GM12878 (cell line): Measurements from ENCODE around the gene CRTC1. TPM values are rescaled to one million over a fixed set of nuclear protein-coding genes. Genes with fewer than 3 reads are reported as not detected.

Source experiments
- ATAC-seq: fragments of 200-7000 bp; cut with Tn5 transposase; 3 replicates; pipeline ENCODE4 v1.9.1; 2020; ENCODE audit warnings: mild to moderate bottlenecking, moderate library complexity
- BruUV-seq: library from RNA; stranded (reverse); fragments of 400-500 nt; replicated peaks from 2 replicates; lab custom pipeline; 2021; lab: Mats Ljungman, UMichigan
- CTCF ChIA-PET: fragments of 300-600 bp; sonication (Branson Sonifier 250); formaldehyde crosslinking; extraction: SDS; loops from one replicate; lab custom pipeline; 2021; ENCODE audit warnings: inconsistent platforms; lab: Yijun Ruan, JAX
- POLR2A ChIA-PET: fragments of 350-600 bp; formaldehyde crosslinking; extraction: SDS; loops from one replicate; lab custom pipeline; 2021; ENCODE audit warnings: inconsistent platforms; lab: Charles Lee
- RAD21 ChIA-PET: fragments of 300-600 bp; sonication (Branson Sonifier 250); formaldehyde crosslinking; loops from one replicate; lab custom pipeline; 2023; ENCODE audit warnings: antibody characterized with exemption; ENCODE audit not compliant: unreplicated experiment; lab: Charles Lee
- SMC1A ChIA-PET: fragments of 300-600 bp; sonication (Branson Sonifier 250); formaldehyde crosslinking; loops from one replicate; lab custom pipeline; 2023; ENCODE audit not compliant: unreplicated experiment, uncharacterized antibody; lab: Charles Lee
- DNase-seq: peaks from one replicate; pipeline ENCODE4 v3.0.0-alpha.2; 2011; ENCODE audit warnings: low read depth, low spot score
- FAIRE-seq: peaks from 3 replicates; lab custom pipeline; 2011; peaks lifted over from hg19 to GRCh38; lab: Jason Lieb, UNC
- H2AFZ ChIP-seq: 2 replicates; pipeline ENCODE4 v1.6.0; 2011; ENCODE audit warnings: low read depth, low read length, control low read depth; ENCODE audit not compliant: control insufficient read depth
- H3K27ac ChIP-seq: 2 replicates; pipeline ENCODE4 v1.5.1; 2011; ENCODE audit warnings: control low read depth; ENCODE audit not compliant: control insufficient read depth, insufficient read depth
- H3K27me3 ChIP-seq, 2 experiments: replicated peaks in 1 of 2; 2 replicates each; pipeline versions ENCODE4 v1.6.0 to v1.6.1; 2011; ENCODE audit warnings: low read length in 1 of 2; ENCODE audit not compliant: control insufficient read depth in 2 of 2, insufficient read depth in 2 of 2
- H3K36me3 ChIP-seq, 2 experiments: 2 replicates each; pipeline ENCODE4 v1.5.1; 2011; ENCODE audit warnings: low read length in 1 of 2; ENCODE audit not compliant: control insufficient read depth in 2 of 2, insufficient read depth in 2 of 2
- H3K4me1 ChIP-seq: 2 replicates; pipeline ENCODE4 v1.6.1; 2011; ENCODE audit warnings: mild to moderate bottlenecking, low read length, moderate library complexity, mixed read lengths; ENCODE audit not compliant: control insufficient read depth, insufficient read depth
- H3K4me2 ChIP-seq: 2 replicates; pipeline ENCODE4 v1.6.0; 2011; ENCODE audit warnings: control low read depth; ENCODE audit not compliant: control insufficient read depth, insufficient read depth
- H3K4me3 ChIP-seq: fragments of 200-600 bp; sonication (generic); 2 replicates; pipeline ENCODE4 v1.5.1; 2016
- H3K79me2 ChIP-seq: 2 replicates; pipeline ENCODE4 v1.6.0; 2011; ENCODE audit warnings: low read length; ENCODE audit not compliant: control insufficient read depth, insufficient read depth
- H3K9ac ChIP-seq: 2 replicates; pipeline ENCODE4 v1.8.0; 2011; ENCODE audit warnings: low read length, control low read depth, mixed read lengths; ENCODE audit not compliant: control insufficient read depth, insufficient read depth
- H3K9me3 ChIP-seq: replicated peaks from 3 replicates; pipeline ENCODE4 v1.5.1; 2011; ENCODE audit warnings: mild to moderate bottlenecking, low read length; ENCODE audit not compliant: control insufficient read depth, insufficient read depth
- H4K20me1 ChIP-seq: 2 replicates; pipeline ENCODE4 v1.6.0; 2011; ENCODE audit not compliant: control insufficient read depth, insufficient read depth
- FOXK2 ChIP-seq: fragments of 450-650 bp; IDR thresholded peaks from 2 replicates; pipeline ENCODE4 v1.6.1; 2017; ENCODE audit warnings: mild to moderate bottlenecking, moderate library complexity
- GABPA ChIP-seq: IDR thresholded peaks from 2 replicates; pipeline ENCODE4 v1.6.1; 2014; ENCODE audit warnings: antibody characterized with exemption, low read depth, mild to moderate bottlenecking, inconsistent platforms
- HDGF ChIP-seq: fragments of 450-650 bp; IDR thresholded peaks from 2 replicates; pipeline ENCODE4 v1.6.1; 2016; ENCODE audit warnings: antibody characterized with exemption
- IKZF1 ChIP-seq: fragments of 450-650 bp; conservative IDR thresholded peaks from 2 replicates; pipeline ENCODE4 v1.6.1; 2017; ENCODE audit warnings: antibody characterized with exemption, mild to moderate bottlenecking
- MXI1 ChIP-seq: fragments of 150-350 bp; IDR thresholded peaks from 2 replicates; pipeline ENCODE4 v1.6.1; 2011; ENCODE audit warnings: low read depth, mild to moderate bottlenecking, inconsistent platforms, low read length, improper control_type of control experiment
- NBN ChIP-seq: fragments of 450-650 bp; IDR thresholded peaks from 2 replicates; pipeline ENCODE4 v1.6.1; 2016
- NKRF ChIP-seq: fragments of 450-650 bp; conservative IDR thresholded peaks from 2 replicates; pipeline ENCODE4 v1.6.1; 2017; ENCODE audit warnings: mild to moderate bottlenecking, moderate library complexity
- NR2C1 ChIP-seq: fragments of 450-650 bp; IDR thresholded peaks from 2 replicates; pipeline ENCODE4 v1.6.1; 2017; ENCODE audit warnings: antibody characterized with exemption, mild to moderate bottlenecking, moderate library complexity
- POU2F2 ChIP-seq: IDR thresholded peaks from 3 replicates; pipeline ENCODE4 v1.6.1; 2011; ENCODE audit warnings: low read depth, mild to moderate bottlenecking, low read length, borderline replicate concordance
- RAD21 ChIP-seq: IDR thresholded peaks from 2 replicates; pipeline ENCODE4 v1.6.1; 2011; ENCODE audit warnings: mild to moderate bottlenecking, low read depth, low read length, moderate library complexity; ENCODE audit not compliant: insufficient read depth
- RB1 ChIP-seq: fragments of 450-650 bp; formaldehyde crosslinking; IDR thresholded peaks from 2 replicates; pipeline ENCODE4 v1.6.1; 2017; ENCODE audit warnings: mild to moderate bottlenecking, borderline replicate concordance
- SUZ12 ChIP-seq: fragments of 200-600 bp; sonication (generic); IDR thresholded peaks from one replicate; pipeline ENCODE4 v1.6.1; 2018; ENCODE audit warnings: antibody characterized with exemption, mild to moderate bottlenecking; ENCODE audit not compliant: unreplicated experiment
- WRNIP1 ChIP-seq: IDR thresholded peaks from 2 replicates; pipeline ENCODE4 v1.6.1; 2011; ENCODE audit warnings: low read depth, low read length, improper control_type of control experiment, borderline replicate concordance
- ZBED1 ChIP-seq: IDR thresholded peaks from 2 replicates; pipeline ENCODE4 v1.6.1; 2016; ENCODE audit warnings: borderline replicate concordance
- ZNF274 ChIP-seq: IDR thresholded peaks from one replicate; pipeline ENCODE4 v1.8.0; 2011; ENCODE audit not compliant: insufficient read length, insufficient read depth
- WGBS: methylation state at CpG from one replicate; pipeline ENCODE4 v1.1.6; 2016; ENCODE audit warnings: low lambda C conversion rate; ENCODE audit not compliant: insufficient replicate concordance, insufficient coverage; ENCODE audit errors: missing lambda C conversion rate; 5-methylcytosine and 5-hydroxymethylcytosine counted together
- in situ Hi-C: fragments of 300-500 bp; cut with MboI; formaldehyde crosslinking; loops from 9 replicates; pipeline ENCODE4 v1.14.3; 2018; ENCODE audit warnings: mixed read lengths
- intact Hi-C: fragments of 100-400 bp; cut with micrococcal nuclease; formaldehyde crosslinking; loops from one replicate; pipeline ENCODE4 v1.14.2; 2022; ENCODE audit not compliant: unreplicated experiment
- polyA plus RNA-seq, 11 experiments: library from polyadenylated mRNA; depleted of rRNA in 4 of 11; unstranded in 6 of 11; stranded (reverse) in 5 of 11; fragments of >200 nt; fragmentation: Nextera tagmentation in 4 of 11; fragmentation: Illumina TruSeq in 1 of 11; extraction: Ambion mirVana in 4 of 11; extraction: Trizol in 1 of 11; gene quantifications; 1 replicate in 1 of 11; 2 replicates in 10 of 11; pipeline versions ENCODE4 v1.2.1 to v1.2.3, GENCODE V29; 2011 to 2016; ENCODE audit warnings: inconsistent platforms in 2 of 11, missing spikeins in 2 of 11, low read depth in 1 of 11
- total RNA-seq, 4 experiments: library from RNA; depleted of rRNA in 3 of 4; stranded (reverse); fragments of >200 nt in 3 of 4; fragmentation: Illumina TruSeq in 1 of 4; extraction: Trizol in 1 of 4; gene quantifications; 2 replicates each; pipeline versions ENCODE4 v1.2.1 to v1.2.3, GENCODE V29; 2013 to 2021
- TF ChIP-seq, protein P1 (sequence below): IDR thresholded peaks from 2 replicates; pipeline ENCODE4 v1.6.1; 2012; ENCODE audit warnings: low read length, inconsistent platforms
- TF ChIP-seq, protein P2 (sequence below): fragments of 150-350 bp; IDR thresholded peaks from 2 replicates; pipeline ENCODE4 v1.6.1; 2014; ENCODE audit warnings: mild to moderate bottlenecking, low read depth, low read length
- TF ChIP-seq, protein P3 (sequence below): fragments of 450-650 bp; formaldehyde crosslinking; IDR thresholded peaks from 2 replicates; pipeline ENCODE4 v1.4.0; 2022; ENCODE audit warnings: mild to moderate bottlenecking, moderate library complexity

The CRTC1 gene
- total and polyA plus RNA-seq, 10 of the 15 experiments (the other 5 are each of a cell fraction or from before 2014, with no cell fraction given): 0.02 to 4.6 (median 1.1) TPM; not detected in 1

- TF ChIP-seq, protein P1, sequence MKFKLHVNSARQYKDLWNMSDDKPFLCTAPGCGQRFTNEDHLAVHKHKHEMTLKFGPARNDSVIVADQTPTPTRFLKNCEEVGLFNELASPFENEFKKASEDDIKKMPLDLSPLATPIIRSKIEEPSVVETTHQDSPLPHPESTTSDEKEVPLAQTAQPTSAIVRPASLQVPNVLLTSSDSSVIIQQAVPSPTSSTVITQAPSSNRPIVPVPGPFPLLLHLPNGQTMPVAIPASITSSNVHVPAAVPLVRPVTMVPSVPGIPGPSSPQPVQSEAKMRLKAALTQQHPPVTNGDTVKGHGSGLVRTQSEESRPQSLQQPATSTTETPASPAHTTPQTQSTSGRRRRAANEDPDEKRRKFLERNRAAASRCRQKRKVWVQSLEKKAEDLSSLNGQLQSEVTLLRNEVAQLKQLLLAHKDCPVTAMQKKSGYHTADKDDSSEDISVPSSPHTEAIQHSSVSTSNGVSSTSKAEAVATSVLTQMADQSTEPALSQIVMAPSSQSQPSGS: no peak
- TF ChIP-seq RAD21 (no peak), SUZ12 (no peak), ZNF274 (no peak), RB1 (no peak), FOXK2 (no peak)
Observed at GRCh38 chr19:18711893-18712292, 28.4 kb downstream of the CRTC1 start (continued).

GRCh38 chr19:18712981-18713380, 29.5 kb downstream of the CRTC1 start:
- no peak overlapping the region for H2AFZ ChIP-seq
- CTCF ChIA-PET: interaction anchor here (0.8 kb wide), 1 partner anchor 96 kb away, joined by 3 read pairs; no protein-coding TSS in a partner anchor
- RAD21 ChIA-PET: no interaction called here
- SMC1A ChIA-PET: no interaction called here
- in situ Hi-C loops: no loop called here
- intact Hi-C loops: no loop called here
- no peak for ATAC-seq
- 27% methylated on average over 4 of the region's 5 CpGs for WGBS
- no peaks in the 10 kb centered on the region for H3K79me2 ChIP-seq
- no peak overlapping the region for H3K4me3 ChIP-seq
- POLR2A ChIA-PET: no interaction called here
- no peaks in the 10 kb centered on the region for H4K20me1 ChIP-seq
- no TSS peak for BruUV-seq
- H3K4me1 ChIP-seq: no peaks in the 10 kb centered on the region
- no peak for FAIRE-seq
- no peaks in the 10 kb centered on the region for H3K9me3 ChIP-seq
- no peaks in the 10 kb centered on the region; a peak in 1 of 4 replicates for H3K36me3 ChIP-seq
- no peak overlapping the region for H3K27ac ChIP-seq
- no peak overlapping the region for H3K9ac ChIP-seq
- H3K27me3 ChIP-seq: no peaks in the 10 kb centered on the region
- no peak for DNase-seq
- H3K4me2 ChIP-seq: no peak overlapping the region
- TF ChIP-seq NBN (no peak), HDGF (no peak), GABPA (no peak), ZBED1 (no peak), MXI1 (no peak), POU2F2 (no peak), NR2C1 (no peak), IKZF1 (no peak), NKRF (no peak), WRNIP1 (no peak)
- TF ChIP-seq, protein P2, sequence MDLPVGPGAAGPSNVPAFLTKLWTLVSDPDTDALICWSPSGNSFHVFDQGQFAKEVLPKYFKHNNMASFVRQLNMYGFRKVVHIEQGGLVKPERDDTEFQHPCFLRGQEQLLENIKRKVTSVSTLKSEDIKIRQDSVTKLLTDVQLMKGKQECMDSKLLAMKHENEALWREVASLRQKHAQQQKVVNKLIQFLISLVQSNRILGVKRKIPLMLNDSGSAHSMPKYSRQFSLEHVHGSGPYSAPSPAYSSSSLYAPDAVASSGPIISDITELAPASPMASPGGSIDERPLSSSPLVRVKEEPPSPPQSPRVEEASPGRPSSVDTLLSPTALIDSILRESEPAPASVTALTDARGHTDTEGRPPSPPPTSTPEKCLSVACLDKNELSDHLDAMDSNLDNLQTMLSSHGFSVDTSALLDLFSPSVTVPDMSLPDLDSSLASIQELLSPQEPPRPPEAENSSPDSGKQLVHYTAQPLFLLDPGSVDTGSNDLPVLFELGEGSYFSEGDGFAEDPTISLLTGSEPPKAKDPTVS: no peak
- TF ChIP-seq, protein P3, sequence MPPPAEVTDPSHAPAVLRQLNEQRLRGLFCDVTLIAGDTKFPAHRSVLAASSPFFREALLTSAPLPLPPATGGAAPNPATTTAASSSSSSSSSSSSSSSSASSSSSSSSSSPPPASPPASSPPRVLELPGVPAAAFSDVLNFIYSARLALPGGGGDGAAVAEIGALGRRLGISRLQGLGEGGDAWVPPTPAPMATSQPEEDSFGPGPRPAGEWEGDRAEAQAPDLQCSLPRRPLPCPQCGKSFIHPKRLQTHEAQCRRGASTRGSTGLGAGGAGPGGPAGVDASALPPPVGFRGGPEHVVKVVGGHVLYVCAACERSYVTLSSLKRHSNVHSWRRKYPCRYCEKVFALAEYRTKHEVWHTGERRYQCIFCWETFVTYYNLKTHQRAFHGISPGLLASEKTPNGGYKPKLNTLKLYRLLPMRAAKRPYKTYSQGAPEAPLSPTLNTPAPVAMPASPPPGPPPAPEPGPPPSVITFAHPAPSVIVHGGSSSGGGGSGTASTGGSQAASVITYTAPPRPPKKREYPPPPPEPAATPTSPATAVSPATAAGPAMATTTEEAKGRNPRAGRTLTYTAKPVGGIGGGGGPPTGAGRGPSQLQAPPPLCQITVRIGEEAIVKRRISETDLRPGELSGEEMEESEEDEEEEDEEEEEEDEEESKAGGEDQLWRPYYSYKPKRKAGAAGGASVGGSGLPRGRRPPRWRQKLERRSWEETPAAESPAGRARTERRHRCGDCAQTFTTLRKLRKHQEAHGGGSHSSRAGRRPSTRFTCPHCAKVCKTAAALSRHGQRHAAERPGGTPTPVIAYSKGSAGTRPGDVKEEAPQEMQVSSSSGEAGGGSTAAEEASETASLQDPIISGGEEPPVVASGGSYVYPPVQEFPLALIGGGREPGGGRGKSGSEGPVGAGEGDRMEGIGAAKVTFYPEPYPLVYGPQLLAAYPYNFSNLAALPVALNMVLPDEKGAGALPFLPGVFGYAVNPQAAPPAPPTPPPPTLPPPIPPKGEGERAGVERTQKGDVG (CRISPR knock-in tag): no peak
